ENCODE results near the gene TGM4. TPM values are rescaled to one million over a fixed set of nuclear protein-coding genes. Genes with fewer than 3 reads are reported as not detected.

Gene TGM4
- total RNA-seq, 4 donors from 2014 or later = not detected

GRCh38 chr3:44892689-44893088, 18.3 kb downstream of the TGM4 start:
- H3K27me3 ChIP-seq = no peaks in the 10 kb centered on the region
- DNase-seq (ENCODE audit: extremely low spot score) = no peak
- H3K4me3 ChIP-seq = no peak overlapping the region
- no peaks in the 10 kb centered on the region for H3K36me3 ChIP-seq
- TF ChIP-seq POLR2AphosphoS5 (IDR thresholded peaks at IDR 0.05) = no peak
- TF ChIP-seq POLR2A (IDR thresholded peaks at IDR 0.05; ENCODE audit: low read depth) = no peak
- intact Hi-C loops (cut with DNase I) = no loop called here
- H3K27ac ChIP-seq (replicated peaks in 1 of 4) = no peak overlapping the region
- WGBS = 63% methylated on average over 3 of the region's 3 CpGs
- H3K9me3 ChIP-seq = no peaks in the 10 kb centered on the region
- H3K4me1 ChIP-seq = no peaks in the 10 kb centered on the region

- intact Hi-C loops (cut with DNase I) = no loop called here
- 56% methylated on average over 2 of the region's 2 CpGs for WGBS
Observed at GRCh38 chr3:44893097-44893496, 18.7 kb downstream of the TGM4 start.

GRCh38 chr3:44894485-44894884, 20.1 kb downstream of the TGM4 start:
- DNase-seq (ENCODE audit: extremely low spot score) = no peak
- 52% methylated on average over 4 of the region's 5 CpGs for WGBS
- Histone ChIP-seq H3K36me3 (no peaks in the 10 kb centered on the region), H3K4me1 (no peaks in the 10 kb centered on the region), H3K27ac (replicated peaks in 1 of 4) (no peak overlapping the region), H3K4me3 (no peak overlapping the region), H3K27me3 (peaks cover 0 to 12% (median 2%) of the 10 kb centered on the region in 4 donors), H3K9me3 (no peaks in the 10 kb centered on the region)
- intact Hi-C loops (cut with DNase I) = no loop called here
- TF ChIP-seq POLR2A (IDR thresholded peaks at IDR 0.05; ENCODE audit: low read depth) (no peak), EP300 (IDR thresholded peaks at IDR 0.05) (no peak), CTCF (IDR thresholded peaks at IDR 0.05) (no peak), POLR2AphosphoS5 (IDR thresholded peaks at IDR 0.05) (no peak)

More at GRCh38 chr3:44893097-44893496, 18.7 kb downstream of the TGM4 start:
- Histone ChIP-seq H3K9me3 (no peaks in the 10 kb centered on the region), H3K4me1 (no peaks in the 10 kb centered on the region), H3K27me3 (no peaks in the 10 kb centered on the region), H3K4me3 (no peak overlapping the region), H3K27ac (replicated peaks in 1 of 4) (no peak overlapping the region), H3K36me3 (no peaks in the 10 kb centered on the region)
- no peak for DNase-seq (ENCODE audit: extremely low spot score)
- no peak for TF ChIP-seq CTCF (IDR thresholded peaks at IDR 0.05)
- no peak for TF ChIP-seq POLR2AphosphoS5 (IDR thresholded peaks at IDR 0.05)
- no peak for TF ChIP-seq POLR2A (IDR thresholded peaks at IDR 0.05; ENCODE audit: low read depth)
- no peak for TF ChIP-seq EP300 (IDR thresholded peaks at IDR 0.05)

GRCh38 chr3:44896440-44896839, 22.0 kb downstream of the TGM4 start:
- TF ChIP-seq EP300 (IDR thresholded peaks at IDR 0.05) (no peak), CTCF (IDR thresholded peaks at IDR 0.05) (no peak), POLR2A (IDR thresholded peaks at IDR 0.05; ENCODE audit: low read depth) (no peak), POLR2AphosphoS5 (IDR thresholded peaks at IDR 0.05) (no peak)
- intact Hi-C loops (cut with DNase I) = no loop called here
- H3K4me3 ChIP-seq = no peak overlapping the region
- DNase-seq (ENCODE audit: extremely low spot score) = no peak
- no peak overlapping the region for H3K27ac ChIP-seq (replicated peaks in 1 of 4)
- WGBS = 85% methylated on average over 2 of the region's 2 CpGs
- H3K36me3 ChIP-seq = no peaks in the 10 kb centered on the region
- H3K4me1 ChIP-seq = no peaks in the 10 kb centered on the region
- peaks cover 0 to 20% (median 2%) of the 10 kb centered on the region in 4 donors for H3K27me3 ChIP-seq
- no peaks in the 10 kb centered on the region for H3K9me3 ChIP-seq

GRCh38 chr3:44899683-44900367, 25.4 kb downstream of the TGM4 start:
- Histone ChIP-seq H3K4me1 (no peaks in the 10 kb centered on the region), H3K9me3 (no peaks in the 10 kb centered on the region), H3K36me3 (no peaks in the 10 kb centered on the region), H3K4me3 (no peak overlapping the region), H3K27ac (replicated peaks in 1 of 4) (no peak overlapping the region), H3K27me3 (peaks cover 0 to 20% (median 2%) of the 10 kb centered on the region in 4 donors)
- intact Hi-C loops (cut with DNase I) = no loop called here
- TF ChIP-seq CTCF (IDR thresholded peaks at IDR 0.05) = no peak
- TF ChIP-seq POLR2A (IDR thresholded peaks at IDR 0.05; ENCODE audit: low read depth) = no peak
- TF ChIP-seq POLR2AphosphoS5 (IDR thresholded peaks at IDR 0.05) = no peak
- no peak for TF ChIP-seq EP300 (IDR thresholded peaks at IDR 0.05)
- WGBS = 45% methylated on average over 7 of the region's 13 CpGs
- no peak for DNase-seq (ENCODE audit: extremely low spot score)

Measured in esophagus muscularis mucosa (tissue), 4 donors.